Colonic mucosa (tissue), 4 donors: ENCODE measurements around the gene ELMO1. TPM values are rescaled to one million over a fixed set of nuclear protein-coding genes. Genes with fewer than 3 reads are reported as not detected.

ENCODE experiments used
- DNase-seq: peaks from one replicate; pipeline ENCODE4 v3.0.0-alpha.2; 2020
- H3K27ac ChIP-seq: fragments of 200-600 bp; one replicate; pipeline ENCODE4 v1.8.0; 2021
- H3K27me3 ChIP-seq: fragments of 200-600 bp; one replicate; pipeline ENCODE4 v1.8.0; 2021
- H3K36me3 ChIP-seq: fragments of 200-600 bp; one replicate; pipeline ENCODE4 v1.8.0; 2021
- H3K4me1 ChIP-seq: fragments of 200-600 bp; one replicate; pipeline ENCODE4 v1.8.0; 2021; ENCODE audit warnings: mild to moderate bottlenecking
- H3K4me3 ChIP-seq: fragments of 200-600 bp; one replicate; pipeline ENCODE4 v1.8.0; 2021
- H3K9ac ChIP-seq, 2 donors: one replicate each; pipeline ENCODE4 v1.7.0; 2013; ENCODE audit warnings: control low read depth in 2 of 2, low read depth in 2 of 2, low read length in 2 of 2
- H3K9me3 ChIP-seq: fragments of 200-600 bp; one replicate; pipeline ENCODE4 v1.8.0; 2021
- CTCF ChIP-seq: fragments of 200-600 bp; IDR thresholded peaks from one replicate; pipeline ENCODE4 v1.8.0; 2022; ENCODE audit warnings: antibody characterized with exemption, mild to moderate bottlenecking
- intact Hi-C: fragments of 100-400 bp; cut with DNase I; formaldehyde crosslinking; loops from one replicate; pipeline ENCODE4 v1.14.1; 2022
- total RNA-seq, 2 donors: library from RNA; stranded (reverse); fragmentation: NEBNext Ultra II Directional in 1 of 2; extraction: Animal tissue kit (Norgen Biotek cat#: 25700) in 1 of 2; gene quantifications; one replicate each; pipeline ENCODE4 v1.2.1, GENCODE V29; 2021
- donor health status: healthy.
- donor health status: DM: no; HTN: no; CAD: no.
- donor health status: DM: no; HTN: no; CAD: no.

ELMO1 gene
- total RNA-seq, 2 donors from 2014 or later: 4.2 to 4.7 TPM

DNA sequence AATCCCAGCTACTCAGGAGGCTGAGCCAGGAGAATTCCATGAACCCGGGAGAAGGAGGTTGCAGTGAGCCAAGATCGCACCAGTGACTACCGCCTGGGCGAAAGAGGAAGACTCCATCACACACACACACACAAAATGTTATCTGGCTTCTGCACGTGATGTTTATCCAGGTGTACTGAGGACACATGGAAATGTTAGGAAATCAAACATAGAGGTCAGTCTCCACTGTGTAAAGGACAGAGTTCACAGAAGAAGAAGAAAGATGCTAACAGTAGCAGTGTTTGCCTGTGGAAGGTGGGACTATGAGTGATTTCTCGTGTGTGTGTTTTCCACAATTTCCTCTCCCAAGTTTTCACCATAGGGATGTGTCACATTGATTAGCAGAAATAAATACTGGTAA lies 256.9 kb downstream of the ELMO1 start:
- H3K27ac ChIP-seq: no peak overlapping the region
- no peak overlapping the region for H3K9ac ChIP-seq
- TF ChIP-seq CTCF: no peak
- intact Hi-C loops: no loop called here
- no peaks in the 10 kb centered on the region for H3K27me3 ChIP-seq
- H3K9me3 ChIP-seq: no peaks in the 10 kb centered on the region
- no peak overlapping the region for H3K4me3 ChIP-seq
- H3K4me1 ChIP-seq: no peaks in the 10 kb centered on the region
- no peak for DNase-seq
- H3K36me3 ChIP-seq: no peaks in the 10 kb centered on the region

- DNase-seq: no peak
- H3K36me3 ChIP-seq: no peaks in the 10 kb centered on the region
- no peak for TF ChIP-seq CTCF
- no peaks in the 10 kb centered on the region for H3K4me1 ChIP-seq
- no peak overlapping the region for H3K27ac ChIP-seq
- H3K4me3 ChIP-seq: no peak overlapping the region
- H3K27me3 ChIP-seq: no peaks in the 10 kb centered on the region
- H3K9me3 ChIP-seq: no peaks in the 10 kb centered on the region
- intact Hi-C loops: loop anchor here (10.0 kb wide), 1 partner anchor 512 kb away; no protein-coding TSS in a partner anchor
- H3K9ac ChIP-seq: no peak overlapping the region
These were observed 261.5 kb downstream of the ELMO1 start for GRCh38 chr7:37187179-37187578.

DNA sequence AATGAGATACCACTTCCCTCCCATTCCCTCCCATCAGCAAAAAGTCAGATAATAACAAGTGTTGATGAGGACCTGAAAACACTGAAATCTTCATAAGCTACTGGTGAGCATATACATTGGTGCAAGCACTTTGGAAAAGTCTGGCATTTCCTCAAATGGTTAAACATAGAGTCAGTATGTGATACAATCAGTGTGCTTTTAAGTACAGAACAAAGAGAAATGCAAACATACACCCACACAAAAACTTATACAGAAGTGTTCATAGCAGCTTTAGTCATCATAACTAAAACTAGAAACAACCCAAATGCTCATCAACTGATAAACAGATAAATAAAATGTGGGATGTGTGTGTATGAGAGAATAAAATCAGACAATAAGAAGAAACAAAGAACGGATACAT lies 261.9 kb downstream of the ELMO1 start:
- Histone ChIP-seq H3K27me3 (no peaks in the 10 kb centered on the region), H3K4me3 (no peak overlapping the region), H3K36me3 (no peaks in the 10 kb centered on the region), H3K27ac (no peak overlapping the region), H3K9me3 (no peaks in the 10 kb centered on the region), H3K9ac (no peak overlapping the region), H3K4me1 (no peaks in the 10 kb centered on the region)
- TF ChIP-seq CTCF: no peak
- DNase-seq: no peak
- intact Hi-C loops: loop anchor here (10.0 kb wide), 1 partner anchor 512 kb away; no protein-coding TSS in a partner anchor

DNA sequence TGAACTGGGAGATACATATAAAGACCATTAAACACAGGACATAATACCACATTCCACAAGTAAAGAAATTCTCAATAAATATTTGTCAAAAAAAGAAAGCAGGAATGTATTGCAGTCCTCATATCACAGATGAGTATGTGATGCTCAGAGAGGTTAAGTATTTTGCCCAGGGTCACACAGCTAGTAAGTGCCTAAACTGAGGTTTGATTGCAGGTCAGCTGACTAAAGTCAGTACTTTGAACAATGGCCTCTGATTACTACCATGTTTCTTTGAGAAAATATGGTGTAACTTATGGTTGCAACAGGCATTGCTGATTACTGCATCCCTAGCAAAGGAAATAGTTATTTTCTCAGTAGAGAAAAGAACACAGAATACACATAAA lies 267.1 kb downstream of the ELMO1 start:
- H3K9me3 ChIP-seq: no peaks in the 10 kb centered on the region
- no peak for DNase-seq
- H3K4me3 ChIP-seq: no peak overlapping the region
- no peaks in the 10 kb centered on the region for H3K27me3 ChIP-seq
- intact Hi-C loops: loop anchor here (5.0 to 10.0 kb wide), 3 partner anchors 194 to 694 kb away; no protein-coding TSS in a partner anchor
- no peaks in the 10 kb centered on the region for H3K4me1 ChIP-seq
- H3K9ac ChIP-seq: no peak overlapping the region
- no peaks in the 10 kb centered on the region for H3K36me3 ChIP-seq
- TF ChIP-seq CTCF: no peak
- H3K27ac ChIP-seq: no peak overlapping the region

- Histone ChIP-seq H3K27me3 (no peaks in the 10 kb centered on the region), H3K4me1 (no peaks in the 10 kb centered on the region), H3K9ac (no peak overlapping the region), H3K4me3 (no peak overlapping the region), H3K27ac (no peak overlapping the region), H3K36me3 (no peaks in the 10 kb centered on the region), H3K9me3 (no peaks in the 10 kb centered on the region)
- DNase-seq: no peak
- no peak for TF ChIP-seq CTCF
- intact Hi-C loops: loop anchor here (5.0 to 10.0 kb wide), 3 partner anchors 194 to 694 kb away; no protein-coding TSS in a partner anchor
These were observed 267.7 kb downstream of the ELMO1 start for GRCh38 chr7:37180828-37181549.
